Effector memory CD8-positive, alpha-beta T cell (primary cell): Measurements from ENCODE around the gene GRM4.

Experiments used
- ATAC-seq: fragments of 150-1000 bp; cut with Tn5 transposase; replicated peaks from 2 replicates; pipeline ENCODE4 v1.10.0; 2021; ENCODE audit warnings: mild to moderate bottlenecking, moderate library complexity
- DNase-seq, 3 experiments: peaks; one replicate each; pipeline ENCODE4 v3.0.0; 2021
- H3K27ac Mint-ChIP-seq, 2 donors: one replicate each; pipeline ENCODE4 v1.8.0; 2022; ENCODE audit warnings: mild to moderate bottlenecking in 2 of 2, mixed read lengths in 2 of 2, moderate library complexity in 2 of 2
- H3K27me3 Mint-ChIP-seq, 2 donors: one replicate each; pipeline ENCODE4 v1.8.0; 2022; ENCODE audit warnings: mixed read lengths in 2 of 2
- H3K36me3 Mint-ChIP-seq: one replicate; pipeline ENCODE4 v1.8.0; 2022; ENCODE audit warnings: mild to moderate bottlenecking, moderate library complexity, mixed read lengths; ENCODE audit not compliant: insufficient read depth
- H3K4me1 Mint-ChIP-seq, 2 donors: one replicate each; pipeline ENCODE4 v1.8.0; 2022; ENCODE audit warnings: low read depth in 2 of 2, mixed read lengths in 2 of 2
- H3K4me3 Mint-ChIP-seq, 2 donors: one replicate each; pipeline ENCODE4 v1.8.0; 2022; ENCODE audit warnings: mild to moderate bottlenecking in 2 of 2, mixed read lengths in 2 of 2, moderate library complexity in 2 of 2
- H3K9me3 Mint-ChIP-seq, 2 donors: one replicate each; pipeline ENCODE4 v1.8.0; 2022; ENCODE audit warnings: mixed read lengths in 2 of 2

The GRM4 gene

DNA sequence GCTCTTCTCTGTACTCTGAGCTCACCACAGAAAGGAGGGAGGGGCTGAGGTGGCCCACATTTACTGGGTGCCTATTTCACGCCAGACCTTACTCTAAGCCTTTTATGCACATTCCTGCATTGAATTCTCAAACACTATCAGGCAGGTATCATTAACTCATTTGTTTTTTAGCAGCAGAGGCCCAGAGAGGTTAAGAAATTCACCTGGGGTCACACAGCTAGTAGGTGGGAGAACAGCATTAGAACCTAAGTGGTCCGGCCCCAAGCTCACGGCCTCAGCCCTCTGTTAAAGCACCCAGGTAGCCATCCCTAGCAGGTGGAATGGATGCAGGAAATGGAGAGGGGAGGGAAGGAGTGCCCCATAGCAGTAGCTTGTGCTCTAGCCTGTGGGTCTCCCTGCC, 84.5 kb downstream of the GRM4 start:
- Mint-ChIP-seq H3K27ac (no peak overlapping the region), H3K4me3 (no peak overlapping the region), H3K9me3 (no peaks in the 10 kb centered on the region), H3K36me3 (no peaks in the 10 kb centered on the region), H3K27me3 (peaks cover 28 to 92% of the 10 kb centered on the region in 2 donors), H3K4me1 (no peaks in the 10 kb centered on the region)
- DNase-seq (no peak), ATAC-seq (no peak)

DNA sequence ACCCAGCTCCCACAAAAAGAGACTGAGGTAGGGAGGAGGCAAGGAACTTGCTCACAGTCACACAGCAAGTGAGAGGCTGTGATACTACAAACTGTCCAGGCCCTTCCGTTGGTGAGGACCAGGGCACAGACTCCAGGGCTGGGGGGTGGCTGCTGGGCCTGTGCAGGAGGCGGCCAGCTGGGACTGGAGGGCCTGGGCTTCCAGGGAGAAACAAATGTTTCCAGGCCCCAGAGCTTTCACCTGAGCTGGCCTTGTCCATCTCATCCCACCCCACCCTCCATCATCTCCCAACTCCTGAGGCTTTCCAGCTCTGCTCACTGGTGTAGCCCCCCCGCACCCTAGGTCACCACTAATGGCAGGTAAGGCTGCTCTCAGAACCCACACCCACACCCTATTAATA, 86.0 kb downstream of the GRM4 start:
- H3K4me3 Mint-ChIP-seq, result no peak overlapping the region
- H3K36me3 Mint-ChIP-seq, result no peaks in the 10 kb centered on the region
- H3K9me3 Mint-ChIP-seq, result no peaks in the 10 kb centered on the region
- DNase-seq, result no peak
- H3K27ac Mint-ChIP-seq, result no peak overlapping the region
- H3K4me1 Mint-ChIP-seq, result peaks cover 0 to 5% of the 10 kb centered on the region in 2 donors
- ATAC-seq, result no peak
- peaks cover 28 to 92% of the 10 kb centered on the region in 2 donors for H3K27me3 Mint-ChIP-seq

DNA sequence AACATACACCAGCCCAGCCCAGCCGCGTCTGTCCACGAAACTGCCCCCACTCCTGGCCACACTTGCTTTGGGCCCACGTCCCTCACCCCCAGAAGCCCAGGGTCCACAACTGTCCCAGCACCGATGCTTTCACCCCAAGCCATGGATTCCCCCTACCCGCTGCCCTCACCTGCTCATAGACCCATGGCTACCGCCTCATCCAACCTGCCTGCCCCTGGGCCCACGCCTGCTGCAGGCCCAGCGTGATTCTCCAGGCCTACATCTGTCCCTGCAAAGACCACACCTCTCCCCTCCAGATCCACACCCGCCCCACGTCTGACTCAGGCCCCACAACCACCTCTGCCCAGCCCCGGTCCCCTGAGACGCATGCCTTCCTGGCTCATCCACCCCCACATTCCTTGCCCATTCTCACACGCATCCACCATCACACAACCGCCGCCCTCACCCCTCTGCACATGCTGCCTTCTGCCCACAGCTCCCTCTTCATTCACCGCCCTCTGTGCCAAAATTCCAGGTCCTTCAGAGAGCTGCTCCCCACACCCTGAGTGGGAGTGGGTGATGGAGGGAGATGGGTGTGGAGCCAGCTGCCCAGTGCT, 86.7 kb downstream of the GRM4 start:
- peaks cover 0 to 7% of the 10 kb centered on the region in 2 donors for H3K4me1 Mint-ChIP-seq
- peaks cover 32 to 92% of the 10 kb centered on the region in 2 donors for H3K27me3 Mint-ChIP-seq
- ATAC-seq (no peak), DNase-seq (no peak)
- H3K9me3 Mint-ChIP-seq, result no peaks in the 10 kb centered on the region
- no peaks in the 10 kb centered on the region for H3K36me3 Mint-ChIP-seq
- H3K27ac Mint-ChIP-seq, result no peak overlapping the region
- no peak overlapping the region for H3K4me3 Mint-ChIP-seq

DNA sequence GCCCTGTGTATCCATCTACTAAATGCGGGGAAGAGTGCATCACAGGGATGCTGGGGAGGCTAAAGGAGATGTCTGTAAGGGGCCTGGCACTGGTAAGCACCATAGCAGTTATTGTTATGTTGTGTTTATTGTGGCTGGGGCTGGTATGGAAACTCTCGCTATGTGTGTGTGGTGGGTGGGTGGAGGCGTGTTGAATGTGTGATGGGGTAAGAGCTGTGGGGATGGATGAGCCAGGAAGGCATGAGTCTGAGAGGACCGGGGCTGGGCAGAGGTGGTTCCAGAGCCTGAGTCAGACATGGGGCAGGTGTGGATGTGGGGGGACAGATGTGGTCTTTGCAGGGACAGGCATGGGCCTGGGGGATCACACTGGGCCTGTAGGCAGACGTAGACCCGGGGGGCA, 88.1 kb downstream of the GRM4 start:
- ATAC-seq, result no peak
- Mint-ChIP-seq H3K27me3 (peaks cover 22 to 89% of the 10 kb centered on the region in 2 donors), H3K9me3 (no peaks in the 10 kb centered on the region), H3K27ac (no peak overlapping the region), H3K4me3 (no peak overlapping the region), H3K36me3 (no peaks in the 10 kb centered on the region), H3K4me1 (peaks cover 0 to 7% of the 10 kb centered on the region in 2 donors)
- DNase-seq, result no peak

DNA sequence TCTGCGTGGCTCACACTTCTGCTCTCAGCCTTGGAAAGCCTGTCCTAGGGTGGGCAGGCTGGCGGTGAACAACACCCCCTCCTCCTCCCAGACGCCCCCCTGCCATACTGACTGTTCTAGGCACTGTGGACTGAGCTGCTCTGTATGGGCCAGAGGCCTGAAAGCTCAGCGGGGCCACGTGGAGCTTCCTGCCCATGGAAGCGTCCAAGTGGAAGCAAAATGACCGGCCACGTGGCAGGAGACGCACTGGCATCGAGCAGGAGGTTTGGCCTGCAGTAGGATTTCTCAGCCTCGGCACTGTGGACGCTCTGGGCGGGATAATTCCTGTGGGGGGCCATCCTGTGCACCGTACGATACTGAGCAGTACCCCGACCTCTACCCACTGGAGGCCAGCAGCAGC, 88.7 kb downstream of the GRM4 start:
- DNase-seq, result no peak
- H3K27ac Mint-ChIP-seq, result no peak overlapping the region
- H3K27me3 Mint-ChIP-seq, result peaks cover 16 to 89% of the 10 kb centered on the region in 2 donors
- no peaks in the 10 kb centered on the region for H3K36me3 Mint-ChIP-seq
- no peaks in the 10 kb centered on the region for H3K9me3 Mint-ChIP-seq
- H3K4me1 Mint-ChIP-seq, result peaks cover 0 to 7% of the 10 kb centered on the region in 2 donors
- no peak for ATAC-seq
- H3K4me3 Mint-ChIP-seq, result no peak overlapping the region

DNA sequence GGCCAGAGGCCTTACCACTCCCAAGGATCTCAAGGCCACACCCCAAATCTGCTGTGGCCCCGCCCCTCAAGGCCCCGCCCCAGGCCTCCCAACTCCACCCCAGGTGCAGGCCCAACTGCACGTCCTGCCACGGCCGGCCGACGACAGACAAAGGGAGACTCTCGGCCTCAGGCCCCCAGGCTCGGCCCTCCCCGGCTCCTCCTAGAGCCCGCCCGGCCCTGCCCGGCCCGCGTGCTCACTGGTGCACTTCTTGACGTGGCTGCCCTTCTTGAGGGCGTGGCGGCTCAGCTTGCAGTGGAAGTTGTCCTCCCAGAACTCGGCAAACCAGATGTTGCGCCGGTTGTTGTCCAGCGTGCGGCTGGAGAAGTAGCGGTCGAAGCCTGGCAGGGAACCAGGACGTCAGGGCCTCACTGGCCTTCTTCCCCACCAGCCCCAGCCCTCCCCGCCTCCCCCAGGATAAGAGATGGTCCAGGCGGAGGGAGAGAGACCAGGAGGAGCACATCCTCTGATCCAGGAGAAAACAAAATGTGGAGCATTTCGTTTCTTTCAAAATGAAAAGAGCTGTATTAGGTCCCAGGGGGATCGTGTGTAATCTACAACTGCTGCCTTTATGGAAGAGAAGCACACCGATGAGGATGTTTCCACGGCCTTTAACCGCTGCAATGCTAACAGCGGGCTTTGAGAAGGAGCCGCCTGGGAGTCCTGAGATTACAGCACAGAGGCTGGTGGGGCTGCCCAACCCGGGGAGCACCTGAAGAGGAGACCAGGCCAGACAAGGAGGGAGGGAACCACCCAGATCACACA, 89.4 kb downstream of the GRM4 start:
- no peak for ATAC-seq
- H3K4me1 Mint-ChIP-seq, result peaks cover 0 to 7% of the 10 kb centered on the region in 2 donors
- H3K27ac Mint-ChIP-seq, result no peak overlapping the region
- no peak overlapping the region for H3K4me3 Mint-ChIP-seq
- no peaks in the 10 kb centered on the region for H3K9me3 Mint-ChIP-seq
- H3K36me3 Mint-ChIP-seq, result no peaks in the 10 kb centered on the region
- DNase-seq, result no peak
- peaks cover 16 to 93% of the 10 kb centered on the region in 2 donors for H3K27me3 Mint-ChIP-seq

DNA sequence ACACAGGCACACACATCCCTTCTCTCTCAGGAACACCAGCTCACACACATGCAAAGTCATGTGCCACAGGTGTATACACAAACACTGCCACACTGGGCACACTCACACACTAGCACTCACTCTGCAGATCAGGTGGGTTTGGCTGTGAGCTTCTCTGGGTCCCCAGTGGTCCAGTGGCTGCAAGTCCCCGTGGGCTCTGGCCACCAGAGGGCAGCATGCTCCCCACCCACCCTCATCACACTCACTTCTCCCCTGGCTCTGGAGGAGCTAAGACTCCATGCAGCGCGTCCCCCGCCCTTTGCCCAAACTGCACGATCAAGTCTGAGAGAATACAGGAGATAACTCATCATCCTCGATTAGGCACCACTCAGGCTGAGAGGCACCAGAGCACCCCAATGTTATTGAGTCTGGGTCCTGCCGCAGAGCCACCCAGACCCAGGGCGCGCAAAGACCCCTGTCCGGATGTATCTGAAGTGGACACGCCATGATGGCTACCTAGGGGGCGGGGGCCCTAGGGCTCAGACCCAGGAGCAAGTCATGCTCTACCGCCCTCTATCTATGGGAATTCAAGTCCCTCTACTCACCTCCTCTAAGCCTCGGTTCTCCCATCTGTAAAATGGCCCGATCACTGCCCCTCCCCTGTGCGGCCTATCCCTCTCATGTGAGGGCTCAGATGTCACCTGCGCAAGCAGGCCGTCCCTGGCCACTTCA, 90.5 kb downstream of the GRM4 start:
- peaks cover 0 to 7% of the 10 kb centered on the region in 2 donors for H3K4me1 Mint-ChIP-seq
- no peaks in the 10 kb centered on the region for H3K9me3 Mint-ChIP-seq
- ATAC-seq, result peak; percentile 79
- peak; percentile 41 to 45 (median 42) for DNase-seq
- H3K27me3 Mint-ChIP-seq, result peaks cover 17 to 94% of the 10 kb centered on the region in 2 donors
- no peak overlapping the region for H3K4me3 Mint-ChIP-seq
- no peaks in the 10 kb centered on the region for H3K36me3 Mint-ChIP-seq
- H3K27ac Mint-ChIP-seq, result no peak overlapping the region

DNA sequence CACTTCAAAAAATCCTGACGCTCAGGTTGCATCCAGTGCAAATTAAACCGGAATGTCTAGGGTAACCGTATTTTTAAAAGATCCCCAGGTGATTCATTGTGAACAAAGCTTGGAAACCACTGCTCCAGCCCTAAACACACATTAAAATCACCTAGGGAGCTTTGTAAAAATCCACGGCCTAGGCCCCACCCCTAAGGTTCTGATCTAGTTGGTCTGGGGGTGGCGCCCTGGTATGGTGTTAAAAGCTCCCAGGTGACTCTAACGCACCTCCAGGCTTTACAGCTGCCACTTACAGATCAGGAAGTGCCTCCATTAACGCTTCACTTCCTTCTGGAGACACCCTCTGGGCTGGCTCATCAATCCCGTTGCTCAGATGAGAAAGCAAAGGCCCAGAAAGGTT, 92.2 kb downstream of the GRM4 start:
- peaks cover 0 to 7% of the 10 kb centered on the region in 2 donors for H3K4me1 Mint-ChIP-seq
- H3K27me3 Mint-ChIP-seq, result peaks cover 26 to 94% of the 10 kb centered on the region in 2 donors
- no peak overlapping the region for H3K27ac Mint-ChIP-seq
- no peak overlapping the region for H3K4me3 Mint-ChIP-seq
- no peaks in the 10 kb centered on the region for H3K9me3 Mint-ChIP-seq
- H3K36me3 Mint-ChIP-seq, result peaks cover 4% of the 10 kb centered on the region
- ATAC-seq, result no peak
- no peak for DNase-seq

DNA sequence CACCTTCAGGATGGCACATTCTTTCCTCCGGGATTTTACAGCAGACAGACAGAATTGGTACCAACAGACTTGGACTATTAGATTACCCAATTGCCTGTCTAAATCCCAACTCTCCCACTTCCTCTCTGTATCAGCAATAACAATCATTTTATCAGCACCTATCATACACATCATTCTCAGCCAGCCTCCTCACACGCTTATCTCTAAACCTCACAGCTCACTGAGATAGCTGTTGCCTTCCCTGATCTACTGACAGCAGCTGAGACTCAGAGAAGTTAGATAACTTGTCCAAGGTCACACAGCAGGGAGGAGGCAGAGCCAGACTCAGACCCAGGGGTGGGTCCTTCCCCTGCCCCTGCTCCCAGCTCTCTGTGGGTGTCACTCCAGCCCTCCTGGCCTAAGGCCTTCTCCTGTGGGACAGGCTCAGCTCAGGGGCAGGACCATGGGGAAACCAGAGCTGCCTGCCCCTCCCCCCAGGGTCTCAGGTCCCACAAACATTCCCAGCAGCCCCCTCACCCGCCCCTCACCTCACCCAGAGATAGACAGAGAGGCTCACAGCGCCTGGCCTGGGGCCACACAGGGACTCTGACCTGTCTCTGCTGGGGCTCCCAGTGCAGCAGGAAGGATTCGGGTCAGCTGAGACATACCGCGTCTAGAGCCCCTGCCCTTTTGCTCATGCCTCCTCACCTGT, 92.8 kb downstream of the GRM4 start:
- Mint-ChIP-seq H3K4me1 (peaks cover 0 to 7% of the 10 kb centered on the region in 2 donors), H3K27ac (no peak overlapping the region), H3K36me3 (peaks cover 6% of the 10 kb centered on the region), H3K9me3 (no peaks in the 10 kb centered on the region), H3K27me3 (peaks cover 29 to 91% of the 10 kb centered on the region in 2 donors), H3K4me3 (no peak overlapping the region)
- no peak for DNase-seq
- ATAC-seq, result no peak

DNA sequence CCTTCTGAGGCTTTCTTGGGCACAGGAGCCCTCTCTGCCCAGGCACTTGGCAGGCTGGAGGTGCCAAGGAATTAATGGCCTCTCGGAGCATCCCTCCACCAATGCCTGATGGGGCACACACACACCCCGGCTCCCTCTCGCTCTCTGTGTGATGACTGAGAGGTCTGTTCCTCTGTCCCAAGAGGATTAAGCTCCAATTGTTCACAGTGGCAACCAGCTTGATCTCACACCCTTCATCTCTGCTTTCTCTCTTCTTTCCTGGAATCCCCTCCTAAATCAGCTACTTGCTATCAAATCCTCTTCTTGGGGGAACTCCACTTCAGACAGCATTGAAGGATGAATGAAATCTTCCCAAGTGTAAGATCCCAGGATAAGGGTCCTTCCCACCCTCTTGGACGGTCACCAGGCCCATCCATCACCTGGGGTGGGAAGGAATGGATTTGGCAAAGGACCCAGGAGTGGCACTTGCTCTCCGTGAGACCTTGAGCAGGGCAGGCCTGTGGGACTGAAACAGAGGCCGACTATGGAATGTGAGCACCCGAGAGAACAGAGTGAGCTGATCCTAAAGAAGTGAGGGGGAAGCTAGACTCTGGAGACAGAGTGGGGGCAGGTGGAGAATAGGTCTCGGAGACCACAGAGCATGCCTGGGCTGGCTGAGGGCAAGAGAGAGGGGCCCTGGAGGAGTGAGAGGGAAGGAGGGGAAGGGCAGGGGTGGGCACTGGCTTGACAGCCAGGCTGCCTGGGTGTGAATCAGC, 93.6 kb downstream of the GRM4 start:
- no peak for DNase-seq
- no peaks in the 10 kb centered on the region for H3K9me3 Mint-ChIP-seq
- H3K27me3 Mint-ChIP-seq, result peaks cover 29 to 89% of the 10 kb centered on the region in 2 donors
- ATAC-seq, result no peak
- H3K4me1 Mint-ChIP-seq, result peaks cover 0 to 7% of the 10 kb centered on the region in 2 donors
- no peak overlapping the region for H3K4me3 Mint-ChIP-seq
- no peak overlapping the region for H3K27ac Mint-ChIP-seq
- H3K36me3 Mint-ChIP-seq, result peaks cover 6% of the 10 kb centered on the region

DNA sequence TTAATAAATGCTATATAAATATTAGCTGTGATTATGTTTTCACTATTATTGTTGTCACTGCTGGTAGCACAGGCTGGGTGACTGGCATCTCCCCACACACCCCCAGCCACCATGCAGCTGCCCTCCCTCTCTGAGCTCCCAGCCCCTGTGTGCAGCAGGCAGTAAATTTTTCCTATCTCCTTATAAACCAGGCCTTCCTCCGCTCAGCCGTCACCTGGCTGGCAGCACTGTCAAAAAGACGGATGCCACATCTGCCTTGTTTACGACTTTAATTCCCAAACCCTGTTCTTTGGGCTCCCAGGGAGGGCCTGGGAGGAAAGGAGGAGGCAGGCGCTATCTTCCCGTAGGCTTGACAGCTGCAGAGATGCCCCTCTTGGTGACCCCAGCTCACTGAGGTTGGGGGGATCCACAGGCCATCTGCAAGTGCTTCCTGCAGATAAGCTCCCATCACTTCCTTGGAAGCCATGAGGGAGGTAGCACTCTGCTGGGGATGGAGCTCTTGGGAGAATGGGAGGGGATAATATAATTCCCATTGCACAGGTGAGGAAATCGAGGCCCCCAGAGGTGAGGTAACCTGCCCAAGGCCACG, 94.5 kb downstream of the GRM4 start:
- Mint-ChIP-seq H3K9me3 (no peaks in the 10 kb centered on the region), H3K27ac (no peak overlapping the region), H3K36me3 (peaks cover 6% of the 10 kb centered on the region), H3K4me3 (no peak overlapping the region), H3K27me3 (peaks cover 29 to 84% of the 10 kb centered on the region in 2 donors), H3K4me1 (peaks cover 0 to 7% of the 10 kb centered on the region in 2 donors)
- DNase-seq, result no peak
- no peak for ATAC-seq

DNA sequence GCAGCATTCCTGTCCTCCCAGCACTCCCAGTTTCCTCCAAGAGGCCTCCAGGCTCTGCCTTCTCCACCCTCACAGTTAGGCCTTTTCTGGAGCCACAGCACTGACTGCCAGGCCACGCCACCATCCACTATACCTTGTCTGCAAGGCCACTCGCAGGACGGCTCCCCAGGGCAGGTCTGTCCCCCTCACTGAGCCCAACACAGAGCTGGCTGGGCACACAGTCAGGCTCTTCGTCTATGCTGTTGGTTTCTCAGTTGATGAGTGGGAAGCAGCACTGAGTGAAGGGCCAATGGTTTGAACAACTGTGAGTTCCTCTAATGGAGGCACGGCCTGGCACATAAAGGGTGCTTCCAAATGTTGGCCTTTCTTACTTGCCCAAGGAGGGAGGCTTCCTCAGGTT, 95.2 kb downstream of the GRM4 start:
- DNase-seq (no peak), ATAC-seq (no peak)
- no peaks in the 10 kb centered on the region for H3K9me3 Mint-ChIP-seq
- H3K4me3 Mint-ChIP-seq, result no peak overlapping the region
- H3K36me3 Mint-ChIP-seq, result peaks cover 6% of the 10 kb centered on the region
- no peak overlapping the region for H3K27ac Mint-ChIP-seq
- H3K4me1 Mint-ChIP-seq, result peaks cover 0 to 11% of the 10 kb centered on the region in 2 donors
- peaks cover 29 to 78% of the 10 kb centered on the region in 2 donors for H3K27me3 Mint-ChIP-seq
